ENCODE measurements around the gene CADM1.

The CADM1 gene

GRCh38 chr11:115306689-115307088, 197.5 kb downstream of the CADM1 start:
- no peak for DNase-seq

GRCh38 chr11:115304774-115305472, 199.3 kb downstream of the CADM1 start:
- no peak for DNase-seq

- no peak for DNase-seq
These were observed 200.2 kb downstream of the CADM1 start for GRCh38 chr11:115303929-115304531.

- DNase-seq = no peak
These were observed 201.1 kb downstream of the CADM1 start for GRCh38 chr11:115302946-115303703.

GRCh38 chr11:115300660-115301428, 203.4 kb downstream of the CADM1 start:
- DNase-seq = no peak

GRCh38 chr11:115298300-115299012, 205.8 kb downstream of the CADM1 start:
- DNase-seq = no peak

- DNase-seq = no peak
These were observed 206.9 kb downstream of the CADM1 start for GRCh38 chr11:115297330-115297729.

GRCh38 chr11:115291325-115291724, 212.9 kb downstream of the CADM1 start:
- DNase-seq = no peak

- no peak for DNase-seq
These were observed 213.3 kb downstream of the CADM1 start for GRCh38 chr11:115290893-115291292.

- no peak for DNase-seq
These were observed 213.7 kb downstream of the CADM1 start for GRCh38 chr11:115290479-115290878.

GRCh38 chr11:115287266-115287665, 216.9 kb downstream of the CADM1 start:
- DNase-seq = no peak

- DNase-seq = no peak
These were observed 217.6 kb downstream of the CADM1 start for GRCh38 chr11:115286614-115287013.

GRCh38 chr11:115284773-115285172, 219.4 kb downstream of the CADM1 start:
- no peak for DNase-seq

GRCh38 chr11:115282923-115283322, 221.3 kb downstream of the CADM1 start:
- no peak for DNase-seq

GRCh38 chr11:115280775-115281174, 223.4 kb downstream of the CADM1 start:
- no peak for DNase-seq

- DNase-seq = no peak
These were observed 224.1 kb downstream of the CADM1 start for GRCh38 chr11:115279813-115280761.

GRCh38 chr11:115276799-115277198, 227.4 kb downstream of the CADM1 start:
- no peak for DNase-seq

GRCh38 chr11:115276191-115276590, 228.0 kb downstream of the CADM1 start:
- DNase-seq = no peak

- DNase-seq = no peak
These were observed 229.2 kb downstream of the CADM1 start for GRCh38 chr11:115275045-115275444.

- DNase-seq = no peak
These were observed 231.3 kb downstream of the CADM1 start for GRCh38 chr11:115272925-115273324.

GRCh38 chr11:115271643-115272042, 232.6 kb downstream of the CADM1 start:
- DNase-seq = no peak
